ENCODE results near the gene RGMB. TPM values are rescaled to one million over a fixed set of nuclear protein-coding genes. Genes with fewer than 3 reads are reported as not detected.

Gene RGMB
- total RNA-seq, 4 donors from 2014 or later = 2.8 to 22.3 (median 12.9) TPM

- H3K27ac ChIP-seq = no peak overlapping the region
- intact Hi-C loops (cut with DNase I; ENCODE audit: low total_unique reads) = no loop called here
- H3K36me3 ChIP-seq = no peaks in the 10 kb centered on the region
- TF ChIP-seq POLR2A (IDR thresholded peaks at IDR 0.05) (no peak), CTCF (IDR thresholded peaks at IDR 0.05) (peak; percentile 60 to 71 (median 68))
- H3K9me3 ChIP-seq = no peaks in the 10 kb centered on the region
- no peaks in the 10 kb centered on the region for H3K27me3 ChIP-seq
- DNase-seq = peak; percentile 29 to 31
- no peak overlapping the region for H3K4me3 ChIP-seq
- no peaks in the 10 kb centered on the region for H3K4me1 ChIP-seq
These were observed 22.9 kb downstream of the RGMB start for GRCh38 chr5:98796197-98796972.

- H3K4me3 ChIP-seq = no peak overlapping the region
- H3K36me3 ChIP-seq = no peaks in the 10 kb centered on the region
- intact Hi-C loops (cut with DNase I; ENCODE audit: low total_unique reads) = no loop called here
These were observed 24.9 kb downstream of the RGMB start for GRCh38 chr5:98798371-98798770.

GRCh38 chr5:98798847-98799246 lies 25.4 kb downstream of the RGMB start:
- no peak for TF ChIP-seq POLR2A (IDR thresholded peaks at IDR 0.05)
- TF ChIP-seq CTCF (IDR thresholded peaks at IDR 0.05) = no peak
- no peaks in the 10 kb centered on the region for H3K27me3 ChIP-seq
- no peak overlapping the region for H3K4me3 ChIP-seq
- H3K36me3 ChIP-seq = no peaks in the 10 kb centered on the region
- no peak overlapping the region for H3K27ac ChIP-seq
- no peak for DNase-seq
- no peaks in the 10 kb centered on the region for H3K9me3 ChIP-seq
- intact Hi-C loops (cut with DNase I; ENCODE audit: low total_unique reads) = no loop called here
- no peaks in the 10 kb centered on the region for H3K4me1 ChIP-seq

More at GRCh38 chr5:98798371-98798770, 24.9 kb downstream of the RGMB start:
- DNase-seq = no peak
- H3K27me3 ChIP-seq = no peaks in the 10 kb centered on the region
- H3K27ac ChIP-seq = no peak overlapping the region
- H3K9me3 ChIP-seq = no peaks in the 10 kb centered on the region
- H3K4me1 ChIP-seq = no peaks in the 10 kb centered on the region
- no peak for TF ChIP-seq CTCF (IDR thresholded peaks at IDR 0.05)
- TF ChIP-seq POLR2A (IDR thresholded peaks at IDR 0.05) = no peak

GRCh38 chr5:98804066-98804465 lies 30.6 kb downstream of the RGMB start:
- no peak for DNase-seq
- H3K4me1 ChIP-seq = no peaks in the 10 kb centered on the region
- intact Hi-C loops (cut with DNase I; ENCODE audit: low total_unique reads) = no loop called here
- no peak overlapping the region for H3K27ac ChIP-seq
- TF ChIP-seq CTCF (IDR thresholded peaks at IDR 0.05) = no peak
- TF ChIP-seq POLR2A (IDR thresholded peaks at IDR 0.05) = no peak
- no peaks in the 10 kb centered on the region for H3K36me3 ChIP-seq
- no peaks in the 10 kb centered on the region for H3K27me3 ChIP-seq
- peaks cover 0 to 5% of the 10 kb centered on the region in 2 donors for H3K9me3 ChIP-seq
- H3K4me3 ChIP-seq = no peak overlapping the region

- no peak overlapping the region for H3K27ac ChIP-seq
- H3K4me3 ChIP-seq = no peak overlapping the region
- H3K27me3 ChIP-seq = no peaks in the 10 kb centered on the region
- no peak for DNase-seq
- H3K36me3 ChIP-seq = no peaks in the 10 kb centered on the region
- TF ChIP-seq CTCF (IDR thresholded peaks at IDR 0.05) (no peak), POLR2A (IDR thresholded peaks at IDR 0.05) (no peak)
- H3K9me3 ChIP-seq = peaks cover 0 to 5% of the 10 kb centered on the region in 2 donors
- intact Hi-C loops (cut with DNase I; ENCODE audit: low total_unique reads) = no loop called here
- H3K4me1 ChIP-seq = no peaks in the 10 kb centered on the region
These were observed 31.6 kb downstream of the RGMB start for GRCh38 chr5:98805070-98805469.
